HCT116 (cell line): ENCODE data around the gene TENM4. TPM values are rescaled to one million over a fixed set of nuclear protein-coding genes. Genes with fewer than 3 reads are reported as not detected.

Source experiments
- ATAC-seq: fragments of 200-7000 bp; cut with Tn5 transposase; 2 replicates; pipeline ENCODE4 v1.9.1; 2020; ENCODE audit warnings: mild to moderate bottlenecking, moderate library complexity
- BruUV-seq: library from RNA; stranded (reverse); fragments of 400-500 nt; replicated peaks from 2 replicates; lab custom pipeline; 2021; lab: Mats Ljungman, UMichigan
- CTCF ChIA-PET: fragments of 300-600 bp; sonication (Branson Sonifier 250); formaldehyde crosslinking; loops from one replicate; lab custom pipeline; 2021; ENCODE audit warnings: antibody characterized with exemption; lab: Charles Lee
- POLR2A ChIA-PET: fragments of 300-600, 350-600 bp; sonication (Branson Sonifier 250); formaldehyde crosslinking; loops from one replicate; lab custom pipeline; 2021; ENCODE audit warnings: antibody characterized with exemption; lab: Charles Lee
- RAD21 ChIA-PET, 2 experiments: fragments of 300-600 bp; sonication (Branson Sonifier 250); formaldehyde crosslinking; loops; one replicate each; lab custom pipeline; 2023; ENCODE audit warnings: low total read pairs in 2 of 2; ENCODE audit not compliant: uncharacterized antibody in 2 of 2, unreplicated experiment in 2 of 2, low non-redundant PET in 1 of 2; lab: Charles Lee
- DNase-seq: peaks from one replicate; pipeline ENCODE4 v3.0.0-alpha.2; 2010; ENCODE audit warnings: low read depth, low spot score
- H2AFZ ChIP-seq: fragments of 200-600 bp; shearing (Covaris generic), sonication (generic); 2 replicates; pipeline ENCODE4 v1.6.1; 2017; ENCODE audit warnings: low read depth, mixed run types, mixed read lengths, antibody characterized with exemption, low read length; ENCODE audit not compliant: poor library complexity, severe bottlenecking
- H3K27ac ChIP-seq: 2 replicates; pipeline ENCODE4 v1.5.1; 2012; ENCODE audit warnings: low read depth, low read length
- H3K27me3 ChIP-seq: fragments of 200-600 bp; sonication (generic); 2 replicates; pipeline ENCODE4 v1.6.1; 2016; ENCODE audit warnings: mixed run types, low read length, mixed read lengths; ENCODE audit not compliant: insufficient read depth
- H3K36me3 ChIP-seq, 2 experiments: fragments of 200-500 bp in 1 of 2; fragments of 200-600 bp in 1 of 2; sonication (Bioruptor generic) in 1 of 2; sonication (generic) in 1 of 2; 2 replicates each; pipeline versions ENCODE4 v1.5.1 to v1.6.1; 2014 to 2016; ENCODE audit warnings: low read length in 2 of 2, inconsistent platforms in 1 of 2, mixed read lengths in 1 of 2, mixed run types in 1 of 2; ENCODE audit not compliant: insufficient read depth in 2 of 2, control insufficient read depth in 1 of 2
- H3K4me1 ChIP-seq, 2 experiments: fragments of 200-600 bp in 1 of 2; sonication (generic) in 1 of 2; 2 replicates each; pipeline versions ENCODE4 v1.5.1 to v1.6.1; 2012 to 2017; ENCODE audit warnings: low read length in 2 of 2, inconsistent platforms in 1 of 2, mild to moderate bottlenecking in 1 of 2, mixed read lengths in 1 of 2, mixed run types in 1 of 2, moderate library complexity in 1 of 2; ENCODE audit not compliant: insufficient read depth in 2 of 2, control insufficient read depth in 1 of 2
- H3K4me2 ChIP-seq: fragments of 200-600 bp; sonication (generic); 2 replicates; pipeline ENCODE4 v1.6.1; 2017; ENCODE audit warnings: mixed run types, low read length, mixed read lengths
- H3K4me3 ChIP-seq, 2 experiments: fragments of 200-600 bp in 1 of 2; sonication (generic) in 1 of 2; replicated peaks in 1 of 2; 2 replicates each; pipeline ENCODE4 v1.5.1; 2011 to 2016; ENCODE audit warnings: low read length in 2 of 2, control low read depth in 1 of 2, low read depth in 1 of 2, mild to moderate bottlenecking in 1 of 2, mixed read lengths in 1 of 2, mixed run types in 1 of 2
- H3K79me2 ChIP-seq: fragments of 200-600 bp; sonication (generic); 2 replicates; pipeline ENCODE4 v1.6.1; 2017; ENCODE audit warnings: mild to moderate bottlenecking, mixed run types, low read length, moderate library complexity, mixed read lengths; ENCODE audit not compliant: insufficient read depth
- H3K9ac ChIP-seq: fragments of 200-600 bp; sonication (generic); 2 replicates; pipeline ENCODE4 v1.6.1; 2016; ENCODE audit warnings: low read length, mixed read lengths
- H3K9me2 ChIP-seq: fragments of 200-600 bp; sonication (generic), shearing (Covaris generic); 2 replicates; pipeline ENCODE4 v1.6.1; 2017; ENCODE audit warnings: mixed run types, mild to moderate bottlenecking, moderate library complexity; ENCODE audit not compliant: insufficient read depth
- H3K9me3 ChIP-seq, 2 experiments: fragments of 200-500 bp in 1 of 2; fragments of 200-600 bp in 1 of 2; sonication (Bioruptor generic) in 1 of 2; sonication (generic) in 1 of 2; 2 replicates each; pipeline ENCODE4 v1.6.1; 2014 to 2017; ENCODE audit warnings: low read length in 2 of 2, mixed read lengths in 2 of 2, inconsistent platforms in 1 of 2, low read depth in 1 of 2, mild to moderate bottlenecking in 1 of 2, mixed run types in 1 of 2, moderate library complexity in 1 of 2; ENCODE audit not compliant: control insufficient read depth in 1 of 2, insufficient read depth in 1 of 2
- H4K20me1 ChIP-seq: fragments of 200-600 bp; sonication (generic), shearing (Covaris generic); 2 replicates; pipeline ENCODE4 v1.6.1; 2017; ENCODE audit warnings: mixed run types, mild to moderate bottlenecking, moderate library complexity; ENCODE audit not compliant: insufficient read depth
- CBX3 ChIP-seq: IDR thresholded peaks from 2 replicates; pipeline ENCODE4 v1.6.1; 2012; ENCODE audit warnings: low read depth
- EGR1 ChIP-seq: IDR thresholded peaks from 2 replicates; pipeline ENCODE4 v1.6.1; 2012; ENCODE audit warnings: low read depth
- ELF1 ChIP-seq: IDR thresholded peaks from 2 replicates; pipeline ENCODE4 v1.6.1; 2012; ENCODE audit warnings: low read depth, borderline replicate concordance
- EZH2 ChIP-seq: fragments of 200-600 bp; sonication (generic); IDR thresholded peaks from 2 replicates; pipeline ENCODE4 v1.6.1; 2017; ENCODE audit warnings: antibody characterized with exemption, mixed run types
- JUND ChIP-seq: IDR thresholded peaks from 2 replicates; pipeline ENCODE4 v1.6.1; 2012
- ZFX ChIP-seq: fragments of 450-650 bp; IDR thresholded peaks from 2 replicates; pipeline ENCODE4 v1.6.1; 2017
- intact Hi-C: fragments of 100-400 bp; cut with micrococcal nuclease; formaldehyde crosslinking; loops from 2 replicates; pipeline ENCODE4 v1.10.0; 2022
- total RNA-seq: library from RNA; stranded (reverse); gene quantifications from one replicate; pipeline ENCODE4 v1.2.1, GENCODE V29; 2021; ENCODE audit not compliant: unreplicated experiment
- TF ChIP-seq, protein P1 (sequence below), 3 experiments: fragments of 200-600 bp in 1 of 3; sonication (generic) in 1 of 3; IDR thresholded peaks in 2 of 3; conservative IDR thresholded peaks in 1 of 3; 2 replicates each; pipeline ENCODE4 v1.5.1; 2012 to 2017; ENCODE audit warnings: low read depth in 2 of 3, low read length in 2 of 3, antibody characterized with exemption in 1 of 3, borderline replicate concordance in 1 of 3, control low read depth in 1 of 3, mild to moderate bottlenecking in 1 of 3, mixed read lengths in 1 of 3, mixed run types in 1 of 3, moderate library complexity in 1 of 3; ENCODE audit not compliant: insufficient read depth in 1 of 3

TENM4 gene
- total RNA-seq, 1 experiment from 2014 or later, result 0.05 TPM

DNA sequence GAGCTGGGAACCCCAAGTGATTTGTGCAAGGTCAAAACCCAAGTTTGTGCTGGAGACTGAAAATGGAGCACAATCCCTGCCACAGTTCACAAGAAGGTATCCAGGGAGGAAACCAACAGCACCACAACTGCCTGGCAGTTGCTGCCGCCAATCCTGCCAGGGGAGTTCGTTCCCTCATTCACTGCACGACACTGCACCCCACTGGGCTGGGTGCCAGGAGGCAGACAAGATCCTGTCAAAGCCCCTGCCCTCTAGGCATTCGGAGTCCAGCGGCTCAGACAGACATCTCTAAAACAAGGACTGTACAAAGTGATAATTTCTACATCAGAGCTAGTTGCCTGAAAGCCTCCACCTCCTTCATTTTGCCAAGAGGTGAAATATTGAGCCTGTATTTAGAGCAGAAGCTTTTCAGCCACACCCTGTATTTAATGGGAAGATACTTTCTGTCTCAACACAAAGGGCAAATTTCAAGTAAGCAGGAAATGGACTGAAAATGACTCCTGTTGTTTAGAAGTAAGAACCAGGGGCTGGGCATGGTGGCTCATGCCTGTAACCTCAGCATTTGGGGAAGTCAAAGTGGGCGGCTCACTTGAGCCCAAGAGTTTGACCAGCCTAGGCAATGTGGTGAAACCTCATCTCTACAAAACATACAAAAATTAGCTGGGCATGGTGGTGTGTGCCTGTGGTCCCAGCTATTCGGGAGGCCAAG, 588.8 kb downstream of the TENM4 start:
- Histone ChIP-seq H3K9ac (no peak overlapping the region), H3K9me2 (no peaks in the 10 kb centered on the region), H2AFZ (no peak overlapping the region), H3K4me1 (no peaks in the 10 kb centered on the region), H3K4me3 (no peak overlapping the region), H3K27ac (no peak overlapping the region), H3K9me3 (no peaks in the 10 kb centered on the region), H3K79me2 (no peaks in the 10 kb centered on the region)
- DNase-seq (no peak), ATAC-seq (no peak)
- intact Hi-C loops, result no loop called here
- BruUV-seq, result no TSS peak
- TF ChIP-seq JUND (no peak), EGR1 (no peak), ZFX (no peak), ELF1 (no peak), CBX3 (no peak)
- TF ChIP-seq, all 23 proteins: peak for 0
- ChIA-PET CTCF (no interaction called here), POLR2A (no interaction called here), RAD21 (no interaction called here)
- H4K20me1 ChIP-seq, result no peaks in the 10 kb centered on the region
- H3K36me3 ChIP-seq, result no peaks in the 10 kb centered on the region
- no peak overlapping the region for H3K4me2 ChIP-seq
- H3K27me3 ChIP-seq, result peaks cover 91% of the 10 kb centered on the region

DNA sequence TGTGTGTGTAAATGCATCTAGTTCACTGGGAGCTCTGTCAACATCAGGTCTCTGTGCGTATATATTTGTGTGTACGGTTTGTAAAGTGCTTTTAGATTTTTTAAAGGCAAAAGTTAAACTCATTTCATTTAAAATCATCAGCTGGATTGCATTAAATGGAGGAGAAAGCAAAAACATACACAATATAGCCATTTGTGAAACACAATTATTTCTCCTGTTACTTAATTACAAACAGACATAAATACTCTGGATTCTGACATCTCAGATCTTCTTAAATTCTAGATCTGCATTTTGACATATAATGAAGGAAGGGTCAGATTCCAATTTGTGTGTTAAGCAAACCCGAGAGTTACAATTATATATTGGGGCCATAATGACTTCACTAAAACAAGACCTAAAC, 590.8 kb downstream of the TENM4 start:
- no peaks in the 10 kb centered on the region for H3K4me1 ChIP-seq
- H3K4me2 ChIP-seq, result no peak overlapping the region
- no peak overlapping the region for H3K9ac ChIP-seq
- no peaks in the 10 kb centered on the region for H3K79me2 ChIP-seq
- CTCF ChIA-PET, result interaction anchor here (1.0 kb wide), 1 partner anchor 41 kb away, joined by 3 read pairs; no protein-coding TSS in a partner anchor
- BruUV-seq, result no TSS peak
- DNase-seq (no peak), ATAC-seq (no peak)
- peaks cover 92% of the 10 kb centered on the region for H3K27me3 ChIP-seq
- intact Hi-C loops, result no loop called here
- no peak overlapping the region for H2AFZ ChIP-seq
- no peaks in the 10 kb centered on the region for H3K9me3 ChIP-seq
- no peaks in the 10 kb centered on the region for H4K20me1 ChIP-seq
- POLR2A ChIA-PET, result no interaction called here
- no peak for TF ChIP-seq ELF1
- TF ChIP-seq EZH2, result no peak
- TF ChIP-seq, protein P1, sequence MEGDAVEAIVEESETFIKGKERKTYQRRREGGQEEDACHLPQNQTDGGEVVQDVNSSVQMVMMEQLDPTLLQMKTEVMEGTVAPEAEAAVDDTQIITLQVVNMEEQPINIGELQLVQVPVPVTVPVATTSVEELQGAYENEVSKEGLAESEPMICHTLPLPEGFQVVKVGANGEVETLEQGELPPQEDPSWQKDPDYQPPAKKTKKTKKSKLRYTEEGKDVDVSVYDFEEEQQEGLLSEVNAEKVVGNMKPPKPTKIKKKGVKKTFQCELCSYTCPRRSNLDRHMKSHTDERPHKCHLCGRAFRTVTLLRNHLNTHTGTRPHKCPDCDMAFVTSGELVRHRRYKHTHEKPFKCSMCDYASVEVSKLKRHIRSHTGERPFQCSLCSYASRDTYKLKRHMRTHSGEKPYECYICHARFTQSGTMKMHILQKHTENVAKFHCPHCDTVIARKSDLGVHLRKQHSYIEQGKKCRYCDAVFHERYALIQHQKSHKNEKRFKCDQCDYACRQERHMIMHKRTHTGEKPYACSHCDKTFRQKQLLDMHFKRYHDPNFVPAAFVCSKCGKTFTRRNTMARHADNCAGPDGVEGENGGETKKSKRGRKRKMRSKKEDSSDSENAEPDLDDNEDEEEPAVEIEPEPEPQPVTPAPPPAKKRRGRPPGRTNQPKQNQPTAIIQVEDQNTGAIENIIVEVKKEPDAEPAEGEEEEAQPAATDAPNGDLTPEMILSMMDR (IDR thresholded peaks at IDR 0.05 in 2 of 3, conservative IDR thresholded peaks at IDR 0.05 in 1 of 3; ENCODE audit: borderline replicate concordance in 1 of 3, insufficient read depth in 1 of 3, low read depth in 2 of 3, low read length in 2 of 3), result no peak
- no peak for TF ChIP-seq ZFX
- no peaks in the 10 kb centered on the region for H3K9me2 ChIP-seq
- no peaks in the 10 kb centered on the region for H3K36me3 ChIP-seq
- H3K27ac ChIP-seq, result no peak overlapping the region
- RAD21 ChIA-PET, result no interaction called here
- H3K4me3 ChIP-seq, result no peak overlapping the region
